Keratinocyte (primary cell): ENCODE results near the gene VPS37C. TPM values are rescaled to one million over a fixed set of nuclear protein-coding genes. Genes with fewer than 3 reads are reported as not detected.

Source experiments
- DNase-seq: peaks from one replicate; pipeline ENCODE4 v3.0.0-alpha.2; 2011; ENCODE audit warnings: low read depth, missing footprints, low spot score
- FAIRE-seq: peaks from 2 replicates; lab custom pipeline; 2011; peaks lifted over from hg19 to GRCh38; lab: Jason Lieb, UNC
- H2AFZ ChIP-seq: 2 replicates; pipeline ENCODE4 v1.6.0; 2012; ENCODE audit warnings: low read length, control low read depth, inconsistent platforms; ENCODE audit not compliant: control insufficient read depth
- H3K27ac ChIP-seq: 2 replicates; pipeline ENCODE4 v1.5.1; 2011; ENCODE audit warnings: low read length; ENCODE audit not compliant: control insufficient read depth, insufficient read depth
- H3K27me3 ChIP-seq: 3 replicates; pipeline ENCODE4 v1.6.0; 2011; ENCODE audit warnings: low read length; ENCODE audit not compliant: control insufficient read depth, insufficient read depth; ENCODE audit errors: extremely low read depth
- H3K36me3 ChIP-seq, 2 experiments: 2 replicates in 1 of 2; 3 replicates in 1 of 2; pipeline ENCODE4 v1.5.1; 2011; ENCODE audit warnings: low read length in 2 of 2, mild to moderate bottlenecking in 1 of 2; ENCODE audit not compliant: control insufficient read depth in 2 of 2, insufficient read depth in 2 of 2; ENCODE audit errors: extremely low read depth in 1 of 2
- H3K4me1 ChIP-seq: 3 replicates; pipeline ENCODE4 v1.5.1; 2011; ENCODE audit warnings: low read length; ENCODE audit not compliant: control insufficient read depth, insufficient read depth; ENCODE audit errors: extremely low read depth
- H3K4me2 ChIP-seq: 3 replicates; pipeline ENCODE4 v1.6.0; 2011; ENCODE audit warnings: low read depth, low read length; ENCODE audit not compliant: control insufficient read depth, insufficient read depth; ENCODE audit errors: extremely low read depth
- H3K4me3 ChIP-seq, 3 experiments: fragments of 200-600 bp in 1 of 3; sonication (generic) in 1 of 3; 2 replicates in 2 of 3; 3 replicates in 1 of 3; pipeline ENCODE4 v1.5.1; 2011 to 2016; ENCODE audit warnings: low read length in 3 of 3, mild to moderate bottlenecking in 3 of 3, control low read depth in 2 of 3, inconsistent platforms in 1 of 3, low read depth in 1 of 3, mixed read lengths in 1 of 3, mixed run types in 1 of 3, moderate library complexity in 1 of 3; ENCODE audit not compliant: control insufficient read depth in 2 of 3, insufficient read depth in 2 of 3; ENCODE audit errors: extremely low read depth in 1 of 3
- H3K79me2 ChIP-seq: 2 replicates; pipeline ENCODE4 v1.6.0; 2012; ENCODE audit warnings: low read length; ENCODE audit not compliant: control insufficient read depth, insufficient read depth
- H3K9ac ChIP-seq: 3 replicates; pipeline ENCODE4 v1.6.0; 2011; ENCODE audit warnings: low read length; ENCODE audit not compliant: control insufficient read depth, insufficient read depth; ENCODE audit errors: extremely low read depth
- H3K9me1 ChIP-seq: 3 replicates; pipeline ENCODE4 v1.6.0; 2011; ENCODE audit warnings: low read length; ENCODE audit not compliant: control insufficient read depth, insufficient read depth; ENCODE audit errors: extremely low read depth
- H3K9me3 ChIP-seq: 2 replicates; pipeline ENCODE4 v1.5.1; 2012; ENCODE audit warnings: low read depth, low read length; ENCODE audit not compliant: control insufficient read depth
- H4K20me1 ChIP-seq: 3 replicates; pipeline ENCODE4 v1.6.0; 2011; ENCODE audit warnings: low read length; ENCODE audit not compliant: control insufficient read depth, insufficient read depth; ENCODE audit errors: extremely low read depth
- CTCF ChIP-seq, 3 experiments: IDR thresholded peaks in 1 of 3; conservative IDR thresholded peaks in 1 of 3; optimal IDR thresholded peaks in 1 of 3; 2 replicates in 2 of 3; 3 replicates in 1 of 3; pipeline versions ENCODE3 to v1.5.1; 2011; ENCODE audit warnings: low read length in 3 of 3, mild to moderate bottlenecking in 3 of 3, moderate library complexity in 2 of 3, control low read depth in 1 of 3, inconsistent platforms in 1 of 3; ENCODE audit not compliant: insufficient read depth in 2 of 3; ENCODE audit errors: extremely low read depth in 1 of 3
- EZH2 ChIP-seq: IDR thresholded peaks from one replicate; pipeline ENCODE4 v1.6.1; 2012; ENCODE audit warnings: inconsistent platforms, mild to moderate bottlenecking, low read length, moderate library complexity
- dilution Hi-C: fragments of 300-500 bp; cut with MboI; formaldehyde crosslinking; loops from one replicate; pipeline ENCODE4 v1.7.0; 2020; ENCODE audit warnings: low sequenced_read_pairs; ENCODE audit not compliant: extremely low pct_ligation_motif_present
- polyA plus RNA-seq, 5 experiments: library from polyadenylated mRNA; depleted of rRNA in 3 of 5; stranded (reverse) in 3 of 5; stranded (forward) in 1 of 5; unstranded in 1 of 5; fragments of >200 nt; gene quantifications; 1 replicate in 1 of 5; 2 replicates in 3 of 5; 3 replicates in 1 of 5; pipeline versions ENCODE4 v1.2.1 to v1.2.3, GENCODE V29; 2011 to 2012; ENCODE audit warnings: missing spikeins in 2 of 5, low read depth in 1 of 5, low replicate concordance in 1 of 5

The VPS37C gene
- polyA plus RNA-seq, 1 donor (not counting 4 experiments of a cell fraction or from before 2014, with no cell fraction given), result 8.0 TPM

GRCh38 chr11:61110255-61111049 lies 50.8 kb downstream of the VPS37C start:
- Histone ChIP-seq H2AFZ (no peak overlapping the region), H3K4me2 (no peak overlapping the region), H4K20me1 (no peaks in the 10 kb centered on the region), H3K4me1 (no peaks in the 10 kb centered on the region), H3K27me3 (no peaks in the 10 kb centered on the region), H3K79me2 (no peaks in the 10 kb centered on the region), H3K9ac (no peak overlapping the region), H3K4me3 (no peak overlapping the region), H3K9me3 (no peaks in the 10 kb centered on the region), H3K9me1 (no peaks in the 10 kb centered on the region), H3K27ac (no peak overlapping the region), H3K36me3 (no peaks in the 10 kb centered on the region)
- dilution Hi-C loops, result no loop called here
- TF ChIP-seq CTCF (optimal IDR thresholded peaks at IDR 0.05 in 1 of 3, IDR thresholded peaks at IDR 0.05 in 1 of 3, conservative IDR thresholded peaks at IDR 0.05 in 1 of 3; ENCODE audit: extremely low read depth in 1 of 3, insufficient read depth in 2 of 3, low read length in 3 of 3) (no peak), EZH2 (no peak)
- no peak for FAIRE-seq
- DNase-seq, result no peak

- no peak overlapping the region for H3K9ac ChIP-seq
- no peaks in the 10 kb centered on the region for H3K9me3 ChIP-seq
- H3K4me1 ChIP-seq, result no peaks in the 10 kb centered on the region
- dilution Hi-C loops, result no loop called here
- no peaks in the 10 kb centered on the region for H3K36me3 ChIP-seq
- no peak for DNase-seq
- FAIRE-seq, result no peak
- no peak overlapping the region for H3K27ac ChIP-seq
- TF ChIP-seq EZH2 (no peak), CTCF (optimal IDR thresholded peaks at IDR 0.05 in 1 of 3, IDR thresholded peaks at IDR 0.05 in 1 of 3, conservative IDR thresholded peaks at IDR 0.05 in 1 of 3; ENCODE audit: extremely low read depth in 1 of 3, insufficient read depth in 2 of 3, low read length in 3 of 3) (no peak)
- no peak overlapping the region for H3K4me2 ChIP-seq
- no peaks in the 10 kb centered on the region for H3K27me3 ChIP-seq
- H3K4me3 ChIP-seq, result no peak overlapping the region
- H3K79me2 ChIP-seq, result no peaks in the 10 kb centered on the region
- H3K9me1 ChIP-seq, result no peaks in the 10 kb centered on the region
- no peaks in the 10 kb centered on the region for H4K20me1 ChIP-seq
- H2AFZ ChIP-seq, result no peak overlapping the region
Measured at GRCh38 chr11:61109671-61110070, 51.6 kb downstream of the VPS37C start.
